T-helper 1 cell treated with Interleukin-12 subunit alpha and Interleukin-12 subunit beta and Interleukin-4 antibody, amounts not matched to agents 30 μg/mL and 1 μg/mL, for 36 hours (primary cell): ENCODE data around the gene BRIX1.

ENCODE experiments used
- H3K27ac Mint-ChIP-seq: one replicate; pipeline ENCODE4 v1.8.0; 2021; ENCODE audit warnings: mild to moderate bottlenecking, mixed read lengths
- H3K27me3 Mint-ChIP-seq: one replicate; pipeline ENCODE4 v1.8.0; 2021; ENCODE audit warnings: low read depth, mixed read lengths
- H3K36me3 Mint-ChIP-seq: one replicate; pipeline ENCODE4 v1.8.0; 2021; ENCODE audit warnings: low read depth, mixed read lengths
- H3K4me1 Mint-ChIP-seq: one replicate; pipeline ENCODE4 v1.8.0; 2021; ENCODE audit warnings: low read depth, mixed read lengths
- H3K4me3 Mint-ChIP-seq: one replicate; pipeline ENCODE4 v1.8.0; 2021; ENCODE audit warnings: mild to moderate bottlenecking, moderate library complexity, mixed read lengths
- H3K9me3 Mint-ChIP-seq: one replicate; pipeline ENCODE4 v1.8.0; 2021; ENCODE audit warnings: mixed read lengths

Gene BRIX1

GRCh38 chr5:34926318-34926888, 10.9 kb downstream of the BRIX1 start:
- Mint-ChIP-seq H3K9me3 (no peaks in the 10 kb centered on the region), H3K27me3 (no peaks in the 10 kb centered on the region), H3K27ac (no peak overlapping the region), H3K4me1 (peaks cover 29% of the 10 kb centered on the region), H3K36me3 (peaks cover 37% of the 10 kb centered on the region), H3K4me3 (no peak overlapping the region)

DNA sequence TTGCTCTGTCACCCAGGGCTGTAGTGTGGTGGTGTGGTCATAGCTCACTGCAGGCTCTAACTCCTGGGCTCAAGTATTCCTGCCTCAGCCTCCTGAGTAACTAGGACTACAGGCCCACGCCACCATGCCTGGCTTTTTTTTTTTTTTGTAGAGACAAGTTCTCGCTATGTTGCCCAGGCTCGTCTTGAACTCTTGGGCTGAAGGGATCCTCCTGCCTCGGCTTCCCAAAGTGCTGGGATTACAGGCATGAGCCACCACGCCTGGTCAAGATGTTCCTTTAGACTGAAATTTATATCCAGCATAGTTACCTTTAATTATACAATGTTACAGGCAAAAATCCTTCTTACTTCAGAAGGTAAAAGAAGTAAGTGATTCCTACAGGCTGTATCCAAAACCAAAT, 12.3 kb downstream of the BRIX1 start:
- Mint-ChIP-seq H3K4me1 (peaks cover 36% of the 10 kb centered on the region), H3K9me3 (no peaks in the 10 kb centered on the region), H3K4me3 (no peak overlapping the region), H3K27me3 (no peaks in the 10 kb centered on the region), H3K36me3 (peaks cover 33% of the 10 kb centered on the region), H3K27ac (no peak overlapping the region)

- Mint-ChIP-seq H3K36me3 (peaks cover 32% of the 10 kb centered on the region), H3K27me3 (no peaks in the 10 kb centered on the region), H3K27ac (no peak overlapping the region), H3K9me3 (no peaks in the 10 kb centered on the region), H3K4me3 (no peak overlapping the region), H3K4me1 (peaks cover 36% of the 10 kb centered on the region)
These were observed 12.8 kb downstream of the BRIX1 start for GRCh38 chr5:34928267-34928666.

- H3K36me3 Mint-ChIP-seq = peaks cover 30% of the 10 kb centered on the region
- H3K27me3 Mint-ChIP-seq = no peaks in the 10 kb centered on the region
- peaks cover 33% of the 10 kb centered on the region for H3K4me1 Mint-ChIP-seq
- H3K27ac Mint-ChIP-seq = peak within 1 kb of the TSS; percentile 87
- peak within 1 kb of the TSS; percentile 92 for H3K4me3 Mint-ChIP-seq
- no peaks in the 10 kb centered on the region for H3K9me3 Mint-ChIP-seq
These were observed 13.7 kb downstream of the BRIX1 start, which contains the start of gene DNAJC21 for GRCh38 chr5:34929134-34929719. Gene DNAJC21 (plus strand): TSS chr5:34929559. CDS start chr5:34929820, 261 bp downstream.

- peak overlapping the region; percentile 87 for H3K27ac Mint-ChIP-seq
- H3K4me1 Mint-ChIP-seq = peaks cover 32% of the 10 kb centered on the region
- H3K4me3 Mint-ChIP-seq = peak overlapping the region; percentile 92
- H3K9me3 Mint-ChIP-seq = no peaks in the 10 kb centered on the region
- peaks cover 27% of the 10 kb centered on the region for H3K36me3 Mint-ChIP-seq
- H3K27me3 Mint-ChIP-seq = no peaks in the 10 kb centered on the region
These were observed 14.4 kb downstream of the BRIX1 start for GRCh38 chr5:34929720-34930461.

DNA sequence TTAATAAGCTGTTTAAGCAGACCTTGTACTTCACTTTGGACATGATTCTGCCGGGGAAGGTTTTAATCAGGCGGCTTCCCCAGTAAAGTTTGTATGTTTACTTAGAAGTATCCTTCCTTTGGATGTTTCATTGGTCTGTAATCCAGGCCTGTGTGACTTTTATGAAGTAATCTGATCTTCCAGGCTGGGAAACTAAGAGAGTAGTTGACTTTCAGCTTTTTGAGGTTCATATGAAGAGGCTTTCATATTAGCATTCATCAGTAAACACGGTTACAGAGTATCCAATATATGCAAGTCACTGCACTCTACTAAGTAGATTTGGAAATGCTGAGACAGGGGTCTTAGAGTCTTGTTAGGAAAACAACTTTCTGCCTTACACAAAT, 14.9 kb downstream of the BRIX1 start:
- Mint-ChIP-seq H3K27ac (peak overlapping the region; percentile 87), H3K27me3 (no peaks in the 10 kb centered on the region), H3K9me3 (no peaks in the 10 kb centered on the region), H3K4me3 (peak overlapping the region; percentile 92), H3K4me1 (peaks cover 31% of the 10 kb centered on the region), H3K36me3 (peaks cover 24% of the 10 kb centered on the region)

DNA sequence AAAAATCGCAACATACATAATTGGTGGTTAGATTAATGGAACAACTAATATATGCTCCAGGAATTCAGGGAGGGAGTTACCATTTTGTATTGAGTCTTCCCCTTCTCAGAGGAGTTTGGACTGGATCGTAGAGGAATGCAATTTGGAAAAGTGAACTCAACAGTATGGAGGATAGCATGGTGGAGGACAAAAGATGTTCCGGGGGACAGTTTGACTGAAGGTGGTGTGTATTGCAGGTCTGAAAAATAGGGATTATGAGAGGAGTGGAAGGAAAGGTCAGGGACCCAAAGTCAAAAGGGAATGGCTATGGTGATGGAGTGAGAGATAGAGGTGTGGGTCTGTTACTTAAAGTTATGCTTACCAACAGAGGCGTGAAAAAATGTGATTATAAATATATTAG, 15.4 kb downstream of the BRIX1 start:
- Mint-ChIP-seq H3K27ac (peak overlapping the region; percentile 87), H3K4me3 (peak overlapping the region; percentile 92), H3K4me1 (peaks cover 31% of the 10 kb centered on the region), H3K9me3 (no peaks in the 10 kb centered on the region), H3K27me3 (no peaks in the 10 kb centered on the region), H3K36me3 (peaks cover 24% of the 10 kb centered on the region)

DNA sequence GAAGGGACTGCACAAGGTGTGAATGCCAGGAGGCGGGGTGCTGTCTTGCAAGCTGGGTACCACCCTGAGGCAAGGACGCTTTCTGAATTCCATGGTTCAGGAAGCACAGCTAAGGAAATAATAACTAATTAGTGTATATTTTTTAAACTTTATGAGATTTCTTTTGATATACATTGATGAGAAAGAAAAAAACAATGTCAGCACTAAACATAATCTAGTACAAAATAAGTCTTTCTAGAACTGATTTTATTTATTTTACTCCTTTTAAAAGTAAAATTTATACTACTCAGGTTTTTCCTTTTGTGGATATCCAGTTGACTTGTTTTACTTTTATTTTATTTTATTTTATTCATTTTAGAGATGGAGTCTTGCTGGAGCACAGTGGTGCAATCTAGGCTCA, 17.4 kb downstream of the BRIX1 start:
- H3K36me3 Mint-ChIP-seq = peaks cover 25% of the 10 kb centered on the region
- no peaks in the 10 kb centered on the region for H3K27me3 Mint-ChIP-seq
- peaks cover 31% of the 10 kb centered on the region for H3K4me1 Mint-ChIP-seq
- H3K4me3 Mint-ChIP-seq = no peak overlapping the region
- H3K27ac Mint-ChIP-seq = no peak overlapping the region
- H3K9me3 Mint-ChIP-seq = no peaks in the 10 kb centered on the region

GRCh38 chr5:34941936-34942335, 26.4 kb downstream of the BRIX1 start:
- Mint-ChIP-seq H3K4me1 (peaks cover 4% of the 10 kb centered on the region), H3K27me3 (no peaks in the 10 kb centered on the region), H3K36me3 (peaks cover 37% of the 10 kb centered on the region), H3K4me3 (no peak overlapping the region), H3K9me3 (no peaks in the 10 kb centered on the region), H3K27ac (no peak overlapping the region)

GRCh38 chr5:34944044-34944443, 28.5 kb downstream of the BRIX1 start:
- H3K27me3 Mint-ChIP-seq = no peaks in the 10 kb centered on the region
- no peak overlapping the region for H3K4me3 Mint-ChIP-seq
- H3K27ac Mint-ChIP-seq = no peak overlapping the region
- no peaks in the 10 kb centered on the region for H3K9me3 Mint-ChIP-seq
- peaks cover 39% of the 10 kb centered on the region for H3K36me3 Mint-ChIP-seq
- no peaks in the 10 kb centered on the region for H3K4me1 Mint-ChIP-seq

DNA sequence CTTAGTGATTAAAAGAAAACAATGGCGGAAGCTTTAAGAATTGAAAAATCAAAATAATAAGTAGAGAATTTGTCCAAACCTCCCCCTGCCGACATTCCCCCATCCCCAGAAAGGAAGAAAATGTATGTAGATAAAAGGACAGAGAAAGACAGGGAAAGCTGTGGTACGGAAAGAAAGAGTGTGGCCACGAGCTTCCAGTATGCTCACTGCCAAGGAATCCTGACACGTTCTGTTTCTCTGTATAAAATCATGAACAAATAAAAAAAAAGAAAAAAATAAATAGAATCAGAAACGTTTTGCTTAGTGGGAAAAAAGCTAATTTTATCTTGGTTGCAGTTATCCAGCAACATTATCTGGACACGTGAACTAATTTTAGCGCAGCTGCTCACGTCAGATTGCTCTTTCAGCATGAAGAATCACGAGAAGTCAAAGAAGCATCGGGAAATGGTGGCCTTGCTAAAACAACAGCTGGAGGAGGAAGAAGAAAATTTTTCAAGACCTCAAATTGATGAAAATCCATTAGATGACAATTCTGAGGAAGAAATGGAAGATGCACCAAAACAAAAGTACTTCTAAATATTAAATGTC, 29.0 kb downstream of the BRIX1 start:
- Mint-ChIP-seq H3K4me3 (no peak overlapping the region), H3K27me3 (no peaks in the 10 kb centered on the region), H3K9me3 (no peaks in the 10 kb centered on the region), H3K36me3 (peaks cover 42% of the 10 kb centered on the region), H3K4me1 (no peaks in the 10 kb centered on the region), H3K27ac (no peak overlapping the region)

GRCh38 chr5:34957321-34957720, 41.8 kb downstream of the BRIX1 start:
- no peak overlapping the region for H3K27ac Mint-ChIP-seq
- no peak overlapping the region for H3K4me3 Mint-ChIP-seq
- H3K9me3 Mint-ChIP-seq = no peaks in the 10 kb centered on the region
- H3K4me1 Mint-ChIP-seq = peaks cover 20% of the 10 kb centered on the region
- no peaks in the 10 kb centered on the region for H3K27me3 Mint-ChIP-seq
- H3K36me3 Mint-ChIP-seq = peaks cover 22% of the 10 kb centered on the region

- Mint-ChIP-seq H3K27me3 (no peaks in the 10 kb centered on the region), H3K4me1 (peaks cover 20% of the 10 kb centered on the region), H3K4me3 (no peak overlapping the region), H3K36me3 (peaks cover 19% of the 10 kb centered on the region), H3K9me3 (no peaks in the 10 kb centered on the region), H3K27ac (no peak overlapping the region)
These were observed 42.6 kb downstream of the BRIX1 start for GRCh38 chr5:34957857-34958690.

GRCh38 chr5:34959323-34959722, 43.8 kb downstream of the BRIX1 start:
- peak overlapping the region; percentile 27 for H3K27ac Mint-ChIP-seq
- no peak overlapping the region for H3K4me3 Mint-ChIP-seq
- no peaks in the 10 kb centered on the region for H3K9me3 Mint-ChIP-seq
- H3K27me3 Mint-ChIP-seq = no peaks in the 10 kb centered on the region
- H3K4me1 Mint-ChIP-seq = peaks cover 20% of the 10 kb centered on the region
- H3K36me3 Mint-ChIP-seq = peaks cover 16% of the 10 kb centered on the region
